Activated naive CD4-positive, alpha-beta T cell treated with anti-CD3 and anti-CD28 coated beads, Interleukin-2, amount 10 ng/mL, durations not matched to agents 7 days and 5 days (primary cell): Measurements from ENCODE around the gene CDKN2B-AS1.
"Not testable (repeated sequence)": the region's sequence is repeated elsewhere in the genome, so short reads cannot be mapped to it uniquely, and the experiment has no call there.

ENCODE experiments used
- CTCF ChIA-PET: fragments of 350-600 bp; sonication (Branson Sonifier 250); formaldehyde crosslinking; loops from one replicate; lab custom pipeline; 2021; ENCODE audit warnings: antibody characterized with exemption; lab: Charles Lee
- DNase-seq: peaks from one replicate; pipeline ENCODE4 v3.0.0-alpha.2; 2020
- H3K27ac Mint-ChIP-seq: one replicate; pipeline ENCODE4 v1.8.0; 2021; ENCODE audit warnings: mild to moderate bottlenecking, moderate library complexity, mixed read lengths
- H3K27me3 Mint-ChIP-seq: one replicate; pipeline ENCODE4 v1.8.0; 2021; ENCODE audit warnings: mild to moderate bottlenecking, mixed read lengths
- H3K36me3 Mint-ChIP-seq: one replicate; pipeline ENCODE4 v1.8.0; 2021; ENCODE audit warnings: mixed read lengths
- H3K4me1 Mint-ChIP-seq: one replicate; pipeline ENCODE4 v1.8.0; 2021; ENCODE audit warnings: mixed read lengths
- H3K4me3 Mint-ChIP-seq: one replicate; pipeline ENCODE4 v1.8.0; 2021; ENCODE audit warnings: mild to moderate bottlenecking, moderate library complexity, mixed read lengths
- H3K9me3 Mint-ChIP-seq: one replicate; pipeline ENCODE4 v1.8.0; 2021; ENCODE audit warnings: mixed read lengths

CDKN2B-AS1 gene

DNA sequence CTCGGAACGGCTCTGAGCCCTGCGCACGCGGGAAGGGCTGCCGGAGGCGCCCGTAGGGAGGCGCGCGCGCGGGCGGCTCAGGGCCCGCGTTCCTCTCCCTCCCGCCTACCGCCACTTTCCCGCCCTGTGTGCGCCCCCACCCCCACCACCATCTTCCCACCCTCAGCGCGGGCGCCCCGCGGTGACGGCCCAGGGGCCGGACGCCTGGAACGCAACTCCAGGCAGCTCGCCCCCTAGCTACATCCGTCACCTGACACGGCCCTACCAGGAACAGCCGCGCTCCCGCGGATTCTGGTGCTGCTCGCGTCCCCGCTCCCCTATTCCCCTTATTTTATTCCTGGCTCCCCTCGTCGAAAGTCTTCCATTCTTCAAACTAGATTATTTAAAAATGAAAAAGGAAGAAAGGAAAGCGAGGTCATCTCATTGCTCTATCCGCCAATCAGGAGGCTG lies at the start of gene CDKN2B-AS1:
TSS of gene CDKN2B-AS1 (plus strand) at position 236 of the 450 bp plus-strand sequence.
- CTCF ChIA-PET: interaction anchor here (0.9 to 2.1 kb wide), 7 partner anchors 13 to 183 kb away, joined by 3 to 7 read pairs (median 4); partner anchors contain the start of gene CDKN2B

DNA sequence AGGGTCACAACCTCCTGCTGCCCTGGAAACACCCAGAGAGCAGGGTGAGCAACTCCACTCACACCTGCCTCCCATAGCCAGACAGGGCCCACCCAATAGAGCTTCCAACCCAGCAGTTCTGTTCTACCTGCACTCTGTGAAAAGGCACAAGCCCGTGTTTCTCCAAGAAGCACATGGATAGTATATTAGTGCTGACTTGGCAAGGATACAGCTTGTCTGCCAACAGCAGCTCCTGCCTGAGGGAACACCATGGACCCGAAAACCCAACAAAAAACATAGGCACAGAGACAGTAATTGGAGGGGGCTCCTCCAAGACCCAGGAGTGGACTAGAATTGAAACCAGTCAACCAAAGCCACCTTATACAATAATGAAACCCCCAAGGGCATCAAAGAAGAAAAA lies 49.0 kb upstream of the CDKN2B-AS1 start:
- Mint-ChIP-seq H3K4me1 (no peaks in the 10 kb centered on the region), H3K27me3 (peaks cover 38% of the 10 kb centered on the region), H3K9me3 (no peaks in the 10 kb centered on the region), H3K4me3 (no peak overlapping the region), H3K27ac (no peak overlapping the region), H3K36me3 (no peaks in the 10 kb centered on the region)
- no peak for DNase-seq
- CTCF ChIA-PET: no interaction called here

More for the DNA sequence above, at the start of gene CDKN2B-AS1:
- H3K4me3 Mint-ChIP-seq: peak within 1 kb of the TSS; percentile 98
- H3K36me3 Mint-ChIP-seq: peaks cover 50% of the 10 kb centered on the region
- H3K27me3 Mint-ChIP-seq: peaks cover 60% of the 10 kb centered on the region
- peaks cover 2% of the 10 kb centered on the region for H3K9me3 Mint-ChIP-seq
- H3K4me1 Mint-ChIP-seq: peaks cover 47% of the 10 kb centered on the region
- peak within 1 kb of the TSS; percentile 100 for H3K27ac Mint-ChIP-seq
- DNase-seq: peak; percentile 73

GRCh38 chr9:21958833-21959232 lies 35.8 kb upstream of the CDKN2B-AS1 start:
- Mint-ChIP-seq H3K27me3 (peaks cover 48% of the 10 kb centered on the region), H3K4me1 (peaks cover 6% of the 10 kb centered on the region), H3K9me3 (peaks cover 19% of the 10 kb centered on the region), H3K36me3 (peaks cover 9% of the 10 kb centered on the region), H3K27ac (no peak overlapping the region), H3K4me3 (no peak overlapping the region)
- CTCF ChIA-PET: no interaction called here
- DNase-seq: no peak

GRCh38 chr9:21959268-21959667 lies 35.3 kb upstream of the CDKN2B-AS1 start:
- H3K27me3 Mint-ChIP-seq: peaks cover 50% of the 10 kb centered on the region
- H3K4me3 Mint-ChIP-seq, DNase-seq, H3K4me1 Mint-ChIP-seq, H3K27ac Mint-ChIP-seq, CTCF ChIA-PET: not testable (repeated sequence)
- H3K9me3 Mint-ChIP-seq: peaks cover 19% of the 10 kb centered on the region
- H3K36me3 Mint-ChIP-seq: peaks cover 11% of the 10 kb centered on the region

DNA sequence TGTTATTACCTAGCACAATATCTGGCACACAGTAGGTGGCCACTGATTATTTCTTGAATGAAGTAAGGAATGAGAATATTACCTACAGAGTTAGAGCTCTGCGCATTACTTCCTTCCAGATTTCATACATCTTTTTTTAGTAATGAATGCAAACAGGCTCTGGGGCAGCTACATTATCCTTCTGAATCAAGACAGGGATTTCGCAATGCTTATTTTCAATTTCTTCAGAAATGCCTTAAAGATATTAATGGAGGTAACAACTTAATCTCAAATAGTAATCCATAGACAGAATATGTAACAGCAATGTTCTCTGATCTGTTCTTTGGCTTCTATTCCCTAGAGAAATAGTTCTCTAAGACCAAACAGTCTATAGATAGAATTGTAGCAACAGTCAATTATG lies 33.0 kb upstream of the CDKN2B-AS1 start:
- H3K27me3 Mint-ChIP-seq: peaks cover 67% of the 10 kb centered on the region
- H3K9me3 Mint-ChIP-seq: peaks cover 19% of the 10 kb centered on the region
- H3K27ac Mint-ChIP-seq: no peak overlapping the region
- H3K4me1 Mint-ChIP-seq: peaks cover 30% of the 10 kb centered on the region
- H3K36me3 Mint-ChIP-seq: peaks cover 23% of the 10 kb centered on the region
- DNase-seq: no peak
- CTCF ChIA-PET: interaction anchor here (1.5 kb wide), 1 partner anchor 47 kb away, joined by 5 read pairs; no protein-coding TSS in a partner anchor
- no peak overlapping the region for H3K4me3 Mint-ChIP-seq

- Mint-ChIP-seq H3K27ac (peak overlapping the region; percentile 65), H3K4me1 (peaks cover 48% of the 10 kb centered on the region), H3K27me3 (peaks cover 89% of the 10 kb centered on the region), H3K36me3 (peaks cover 45% of the 10 kb centered on the region), H3K4me3 (peak overlapping the region; percentile 50), H3K9me3 (peaks cover 25% of the 10 kb centered on the region)
- peak; percentile 73 for DNase-seq
- CTCF ChIA-PET: interaction anchor here (1.2 to 1.3 kb wide), 2 partner anchors 42 to 155 kb away, joined by 4 to 5 read pairs; no protein-coding TSS in a partner anchor
These were observed 29.6 kb upstream of the CDKN2B-AS1 start for GRCh38 chr9:21964925-21965385.

DNA sequence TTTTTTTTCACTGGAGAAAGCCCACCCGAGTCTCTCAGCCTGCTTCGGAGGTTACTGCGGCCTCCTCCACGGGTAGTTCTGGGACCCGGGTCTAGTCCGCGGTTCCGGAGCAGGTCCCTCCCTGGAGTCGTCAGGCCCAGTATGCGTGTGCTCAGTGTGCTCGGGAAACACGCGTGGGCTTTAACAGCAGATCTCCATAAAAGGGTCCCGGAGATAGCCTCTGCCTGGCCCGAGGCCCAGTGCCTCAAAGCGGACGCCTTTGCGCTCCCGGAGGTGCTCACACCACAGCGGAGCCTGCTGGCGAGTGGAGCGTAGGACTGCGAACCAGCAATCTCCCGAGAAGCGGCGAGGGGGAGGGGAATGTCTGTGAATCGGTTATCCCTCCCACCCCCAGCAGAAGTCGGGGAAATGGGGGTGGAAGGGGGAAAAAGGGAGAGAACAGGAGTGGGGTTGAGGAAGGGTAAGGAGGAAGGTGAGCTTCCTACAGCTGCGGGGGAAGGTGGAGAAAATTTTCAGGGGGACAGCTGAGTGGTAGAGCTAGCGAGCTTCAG lies 29.1 kb upstream of the CDKN2B-AS1 start:
- H3K27ac Mint-ChIP-seq: peak overlapping the region; percentile 65
- H3K4me1 Mint-ChIP-seq: peaks cover 48% of the 10 kb centered on the region
- peak; percentile 71 for DNase-seq
- CTCF ChIA-PET: interaction anchor here (0.8 to 1.3 kb wide), 4 partner anchors 10 to 154 kb away, joined by 3 to 5 read pairs (median 4); no protein-coding TSS in a partner anchor
- H3K4me3 Mint-ChIP-seq: peak overlapping the region; percentile 50
- peaks cover 50% of the 10 kb centered on the region for H3K36me3 Mint-ChIP-seq
- H3K9me3 Mint-ChIP-seq: peaks cover 24% of the 10 kb centered on the region
- peaks cover 90% of the 10 kb centered on the region for H3K27me3 Mint-ChIP-seq

DNA sequence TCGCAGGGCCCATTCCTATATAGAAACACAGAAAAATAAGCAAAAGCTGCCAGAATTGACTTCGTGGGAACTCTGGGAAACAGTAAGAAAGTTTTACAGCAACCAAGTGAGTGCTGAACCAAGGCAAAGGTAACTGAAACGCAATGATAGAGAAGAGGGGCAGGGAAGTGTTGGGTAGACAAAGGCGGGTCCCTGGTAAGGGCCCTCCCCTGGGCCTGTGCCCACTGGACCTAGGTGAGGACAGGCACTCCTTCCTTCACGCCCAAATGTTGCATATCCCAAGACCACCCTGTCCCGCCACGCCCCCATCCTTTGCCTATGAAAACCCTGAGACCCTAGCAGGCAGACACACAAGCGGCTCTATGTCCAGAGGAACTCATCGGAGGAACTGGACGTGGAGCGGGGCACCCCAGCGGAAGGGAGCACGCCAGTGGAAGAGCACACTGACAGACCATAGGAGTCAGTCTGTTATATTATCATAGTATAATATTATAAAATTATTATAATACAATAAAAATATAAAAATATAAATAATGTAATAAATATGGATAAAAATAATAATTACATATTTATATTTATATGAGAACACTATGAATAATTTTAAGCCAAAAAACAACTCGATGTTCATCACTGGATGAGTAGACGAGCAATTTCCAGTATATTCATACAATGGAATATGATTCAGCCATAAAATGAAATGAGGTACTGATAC lies 28.3 kb upstream of the CDKN2B-AS1 start:
- Mint-ChIP-seq H3K9me3 (peaks cover 26% of the 10 kb centered on the region), H3K27ac (no peak overlapping the region), H3K27me3 (peaks cover 98% of the 10 kb centered on the region), H3K4me1 (peaks cover 51% of the 10 kb centered on the region), H3K4me3 (peak overlapping the region; percentile 50), H3K36me3 (peaks cover 54% of the 10 kb centered on the region)
- CTCF ChIA-PET: interaction anchor here (0.8 to 1.3 kb wide), 4 partner anchors 10 to 154 kb away, joined by 3 to 5 read pairs (median 4); no protein-coding TSS in a partner anchor
- no peak for DNase-seq

GRCh38 chr9:21967169-21967568 lies 27.4 kb upstream of the CDKN2B-AS1 start:
- Mint-ChIP-seq H3K27me3 (peaks cover 100% of the 10 kb centered on the region), H3K9me3 (peaks cover 25% of the 10 kb centered on the region), H3K36me3 (peaks cover 57% of the 10 kb centered on the region), H3K4me1 (peaks cover 53% of the 10 kb centered on the region), H3K4me3 (no peak overlapping the region), H3K27ac (peak overlapping the region; percentile 81)
- CTCF ChIA-PET: interaction anchor here (3.5 kb wide), 1 partner anchor 40 kb away, joined by 20 read pairs; the partner anchor contains the start of gene CDKN2B
- no peak for DNase-seq

GRCh38 chr9:21967702-21968101 lies 26.9 kb upstream of the CDKN2B-AS1 start:
- Mint-ChIP-seq H3K27me3 (peaks cover 100% of the 10 kb centered on the region), H3K27ac (peak overlapping the region; percentile 81), H3K9me3 (peaks cover 21% of the 10 kb centered on the region), H3K4me3 (no peak overlapping the region), H3K4me1 (peaks cover 55% of the 10 kb centered on the region), H3K36me3 (peaks cover 55% of the 10 kb centered on the region)
- DNase-seq: no peak
- CTCF ChIA-PET: interaction anchor here (1.1 to 3.5 kb wide), 3 partner anchors 21 to 154 kb away, joined by 3 to 20 read pairs (median 4); partner anchors contain the start of gene CDKN2B

DNA sequence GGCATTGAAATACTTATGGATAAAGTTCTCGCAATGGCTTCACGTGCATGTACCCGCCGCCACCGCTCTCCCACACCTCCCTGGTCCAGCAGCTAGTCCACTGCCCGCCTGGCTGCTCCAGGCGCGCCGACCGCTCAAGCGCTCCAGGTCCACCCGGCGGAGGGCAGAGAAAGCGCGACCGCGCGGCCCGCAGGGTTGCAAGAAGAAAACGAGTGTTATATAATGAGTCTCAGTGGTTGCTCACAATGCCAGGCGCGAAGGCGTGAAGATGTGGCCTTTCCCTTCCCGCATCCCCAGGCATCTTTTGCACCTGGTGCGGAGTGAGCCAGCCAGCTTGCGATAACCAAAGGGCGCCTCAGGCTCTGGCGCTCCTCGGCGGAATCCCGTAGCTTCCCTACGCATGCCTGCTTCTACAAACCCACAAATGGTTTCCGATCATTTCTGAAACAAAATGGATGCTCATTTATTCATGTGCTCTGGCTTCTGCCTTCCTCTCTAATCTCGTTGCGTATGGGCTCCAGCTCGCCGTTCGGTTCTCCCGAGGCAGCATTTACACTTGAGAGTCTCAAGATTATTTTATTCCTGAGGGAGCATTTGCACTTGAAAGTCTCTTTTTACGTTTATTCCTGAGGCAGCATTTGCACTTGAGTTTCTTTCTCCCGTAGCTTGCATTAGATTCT lies 26.1 kb upstream of the CDKN2B-AS1 start:
- peaks cover 14% of the 10 kb centered on the region for H3K9me3 Mint-ChIP-seq
- H3K4me3 Mint-ChIP-seq: peak overlapping the region; percentile 37
- peaks cover 99% of the 10 kb centered on the region for H3K27me3 Mint-ChIP-seq
- peaks cover 57% of the 10 kb centered on the region for H3K4me1 Mint-ChIP-seq
- peak overlapping the region; percentile 78 for H3K27ac Mint-ChIP-seq
- CTCF ChIA-PET: interaction anchor here (1.1 to 3.5 kb wide), 3 partner anchors 20 to 155 kb away, joined by 3 to 20 read pairs (median 4); partner anchors contain the start of gene CDKN2B
- no peak for DNase-seq
- peaks cover 51% of the 10 kb centered on the region for H3K36me3 Mint-ChIP-seq

GRCh38 chr9:21969011-21969940 lies 25.3 kb upstream of the CDKN2B-AS1 start:
- CTCF ChIA-PET: interaction anchor here (0.9 to 3.5 kb wide), 5 partner anchors 12 to 156 kb away, joined by 3 to 20 read pairs (median 3); partner anchors contain the start of genes CDKN2A, CDKN2B and CDKN2B-AS1
- Mint-ChIP-seq H3K4me1 (peaks cover 53% of the 10 kb centered on the region), H3K27me3 (peaks cover 99% of the 10 kb centered on the region), H3K9me3 (peaks cover 10% of the 10 kb centered on the region), H3K36me3 (peaks cover 45% of the 10 kb centered on the region), H3K4me3 (peak overlapping the region; percentile 37), H3K27ac (peak overlapping the region; percentile 64)
- no peak for DNase-seq
